GM18526 (cell line): ENCODE measurements around the gene ATP2A3.

Experiments used
- POLR2A ChIP-seq: IDR thresholded peaks from 3 replicates; pipeline ENCODE4 v1.6.1; 2011; ENCODE audit not compliant: insufficient read length; ENCODE audit errors: extremely low read depth

The ATP2A3 gene

GRCh38 chr17:3954086-3954485 is 10.2 kb downstream of the ATP2A3 start:
- no peak for TF ChIP-seq POLR2A

GRCh38 chr17:3953542-3953941 is 10.7 kb downstream of the ATP2A3 start:
- TF ChIP-seq POLR2A, result no peak

- no peak for TF ChIP-seq POLR2A
Observed at GRCh38 chr17:3952186-3952585, 12.1 kb downstream of the ATP2A3 start.

GRCh38 chr17:3951420-3951819 is 12.8 kb downstream of the ATP2A3 start:
- no peak for TF ChIP-seq POLR2A

GRCh38 chr17:3951003-3951402 is 13.2 kb downstream of the ATP2A3 start:
- no peak for TF ChIP-seq POLR2A

GRCh38 chr17:3950584-3950983 is 13.7 kb downstream of the ATP2A3 start:
- no peak for TF ChIP-seq POLR2A

- no peak for TF ChIP-seq POLR2A
Observed at GRCh38 chr17:3949418-3949817, 14.8 kb downstream of the ATP2A3 start.

GRCh38 chr17:3947318-3947810 is 16.9 kb downstream of the ATP2A3 start:
- no peak for TF ChIP-seq POLR2A

GRCh38 chr17:3946711-3947235 is 17.5 kb downstream of the ATP2A3 start:
- no peak for TF ChIP-seq POLR2A

- no peak for TF ChIP-seq POLR2A
Observed at GRCh38 chr17:3944485-3945388, 19.5 kb downstream of the ATP2A3 start.

- TF ChIP-seq POLR2A, result no peak
Observed at GRCh38 chr17:3943240-3943891, 20.9 kb downstream of the ATP2A3 start.

- no peak for TF ChIP-seq POLR2A
Observed at GRCh38 chr17:3940965-3941698, 23.1 kb downstream of the ATP2A3 start.

- no peak for TF ChIP-seq POLR2A
Observed at GRCh38 chr17:3937359-3937758, 26.9 kb downstream of the ATP2A3 start.

GRCh38 chr17:3935825-3936355 is 28.3 kb downstream of the ATP2A3 start:
- no peak for TF ChIP-seq POLR2A

GRCh38 chr17:3935140-3935542 is 29.1 kb downstream of the ATP2A3 start:
- TF ChIP-seq POLR2A, result no peak
